ENCODE results near the gene PRR4. TPM values are rescaled to one million over a fixed set of nuclear protein-coding genes. Genes with fewer than 3 reads are reported as not detected.

Gene PRR4
- polyA plus RNA-seq, 1 of the 3 experiments (the other 2 are of a cell fraction), result 4.3 TPM

- Histone ChIP-seq H3K4me2 (no peak overlapping the region), H3K9me3 (no peaks in the 10 kb centered on the region), H3K27me3 (ENCODE audit: insufficient read depth) (no peaks in the 10 kb centered on the region), H3F3A (replicated peaks; ENCODE audit: insufficient read depth) (no peaks in the 10 kb centered on the region), H2AFZ (ENCODE audit: low read depth) (no peak overlapping the region), H4K20me1 (ENCODE audit: insufficient read depth) (no peaks in the 10 kb centered on the region), H3K4me3 (ENCODE audit: low read depth in 2 of 2, low read length in 1 of 2) (no peak overlapping the region), H3K27ac (ENCODE audit: low read depth in 2 of 2, low read length in 1 of 2) (no peak overlapping the region), H3K9me2 (no peaks in the 10 kb centered on the region), H3K36me3 (replicated peaks in 1 of 2; ENCODE audit: control insufficient read depth in 1 of 2, insufficient read depth in 2 of 2, low read length in 1 of 2) (no peaks in the 10 kb centered on the region), H3K9ac (no peak overlapping the region), H3K4me1 (ENCODE audit: control insufficient read depth in 1 of 2, insufficient read depth in 2 of 2, low read depth in 1 of 2, low read length in 1 of 2) (no peaks in the 10 kb centered on the region), H3K79me2 (ENCODE audit: insufficient read depth) (no peaks in the 10 kb centered on the region)
- ChIA-PET CTCF (no interaction called here), POLR2A (no interaction called here)
- no peak for DNase-seq
- TF ChIP-seq SMC3 (IDR thresholded peaks at IDR 0.05; ENCODE audit: low read depth, low read length) (no peak), RXRA (IDR thresholded peaks at IDR 0.05; ENCODE audit: borderline replicate concordance, low read depth) (no peak), MAX (IDR thresholded peaks at IDR 0.05; ENCODE audit: low read depth) (no peak), USF1 (IDR thresholded peaks at IDR 0.05; ENCODE audit: borderline replicate concordance, low read depth) (no peak)
Observed at GRCh38 chr12:10889226-10889625, 40.0 kb upstream of the PRR4 start.

GRCh38 chr12:10884086-10884725 is 34.9 kb upstream of the PRR4 start, which contains the start of gene PRH1:
Gene PRH1 (minus strand): TSS chr12:10884255. CDS start chr12:10884217, 38 bp downstream.
- ChIA-PET CTCF (interaction anchor here (1.7 kb wide), 1 partner anchor 11 kb away, joined by 4 read pairs; no protein-coding TSS in a partner anchor), POLR2A (no interaction called here)
- Histone ChIP-seq H3K9me2 (no peaks in the 10 kb centered on the region), H3K9me3 (no peaks in the 10 kb centered on the region), H3K36me3 (replicated peaks in 1 of 2; ENCODE audit: control insufficient read depth in 1 of 2, insufficient read depth in 2 of 2, low read length in 1 of 2) (peaks cover 0 to 7% of the 10 kb centered on the region in 2 experiments), H3K9ac (no peak within 1 kb of the TSS), H4K20me1 (ENCODE audit: insufficient read depth) (no peaks in the 10 kb centered on the region), H3K79me2 (ENCODE audit: insufficient read depth) (no peaks in the 10 kb centered on the region), H3F3A (replicated peaks; ENCODE audit: insufficient read depth) (no peaks in the 10 kb centered on the region), H3K27me3 (ENCODE audit: insufficient read depth) (no peaks in the 10 kb centered on the region), H3K4me3 (ENCODE audit: low read depth in 2 of 2, low read length in 1 of 2) (no peak within 1 kb of the TSS), H2AFZ (ENCODE audit: low read depth) (no peak within 1 kb of the TSS), H3K4me1 (ENCODE audit: control insufficient read depth in 1 of 2, insufficient read depth in 2 of 2, low read depth in 1 of 2, low read length in 1 of 2) (no peaks in the 10 kb centered on the region), H3K27ac (ENCODE audit: low read depth in 2 of 2, low read length in 1 of 2) (no peak within 1 kb of the TSS), H3K4me2 (no peak within 1 kb of the TSS)
- TF ChIP-seq CHD2 (IDR thresholded peaks at IDR 0.05; ENCODE audit: low read length, partially characterized antibody), result no peak
- DNase-seq, result no peak
- WGBS (ENCODE audit: low lambda C conversion rate), result 98% methylated on average over 6 of the region's 6 CpGs

- Histone ChIP-seq H3K9me3 (no peaks in the 10 kb centered on the region), H3K27me3 (ENCODE audit: insufficient read depth) (no peaks in the 10 kb centered on the region), H3K27ac (ENCODE audit: low read depth in 2 of 2, low read length in 1 of 2) (no peak overlapping the region), H3F3A (replicated peaks; ENCODE audit: insufficient read depth) (no peaks in the 10 kb centered on the region), H3K4me2 (no peak overlapping the region), H3K4me3 (ENCODE audit: low read depth in 2 of 2, low read length in 1 of 2) (no peak overlapping the region), H3K9ac (no peak overlapping the region), H4K20me1 (ENCODE audit: insufficient read depth) (no peaks in the 10 kb centered on the region), H3K36me3 (replicated peaks in 1 of 2; ENCODE audit: control insufficient read depth in 1 of 2, insufficient read depth in 2 of 2, low read length in 1 of 2) (peaks cover 12 to 15% of the 10 kb centered on the region in 2 experiments), H3K4me1 (ENCODE audit: control insufficient read depth in 1 of 2, insufficient read depth in 2 of 2, low read depth in 1 of 2, low read length in 1 of 2) (no peaks in the 10 kb centered on the region), H3K9me2 (no peaks in the 10 kb centered on the region), H3K79me2 (ENCODE audit: insufficient read depth) (no peaks in the 10 kb centered on the region), H2AFZ (ENCODE audit: low read depth) (no peak overlapping the region)
- 86% methylated on average over 2 of the region's 2 CpGs for WGBS (ENCODE audit: low lambda C conversion rate)
- CTCF ChIA-PET, result interaction anchor here (1.5 kb wide), 1 partner anchor 326 kb away, joined by 8 read pairs; no protein-coding TSS in a partner anchor
- POLR2A ChIA-PET, result no interaction called here
- DNase-seq, result no peak
- no peak for TF ChIP-seq TEAD4 (IDR thresholded peaks at IDR 0.05; ENCODE audit: borderline replicate concordance, insufficient read depth)
- no peak for TF ChIP-seq FOXJ3 (CRISPR knock-in tag; IDR thresholded peaks at IDR 0.05)
- no peak for TF ChIP-seq MAX (IDR thresholded peaks at IDR 0.05; ENCODE audit: low read depth)
- TF ChIP-seq USF1 (IDR thresholded peaks at IDR 0.05; ENCODE audit: borderline replicate concordance, low read depth), result no peak
- no peak for TF ChIP-seq MEF2A (IDR thresholded peaks at IDR 0.05; ENCODE audit: borderline replicate concordance, low read depth)
- no peak for TF ChIP-seq RFX5 (IDR thresholded peaks at IDR 0.05; ENCODE audit: low read length)
- no peak for TF ChIP-seq POLR2AphosphoS5 (IDR thresholded peaks at IDR 0.05; ENCODE audit: low read depth, low read length)
Observed at GRCh38 chr12:10873378-10873777, 24.1 kb upstream of the PRR4 start.

Measured in SK-N-SH (cell line).